GM21737 (cell line): ENCODE results near the gene LRRC8E.
"Not testable (repeated sequence)": the region's sequence is repeated elsewhere in the genome, so short reads cannot be mapped to it uniquely, and the experiment has no call there.

ENCODE experiments used
- ATAC-seq: cut with Tn5 transposase; IDR thresholded peaks from one replicate; pipeline ENCODE4 v1.9.1; 2021; ENCODE audit warnings: mild to moderate bottlenecking, moderate library complexity; ENCODE audit not compliant: unreplicated experiment

LRRC8E gene

DNA sequence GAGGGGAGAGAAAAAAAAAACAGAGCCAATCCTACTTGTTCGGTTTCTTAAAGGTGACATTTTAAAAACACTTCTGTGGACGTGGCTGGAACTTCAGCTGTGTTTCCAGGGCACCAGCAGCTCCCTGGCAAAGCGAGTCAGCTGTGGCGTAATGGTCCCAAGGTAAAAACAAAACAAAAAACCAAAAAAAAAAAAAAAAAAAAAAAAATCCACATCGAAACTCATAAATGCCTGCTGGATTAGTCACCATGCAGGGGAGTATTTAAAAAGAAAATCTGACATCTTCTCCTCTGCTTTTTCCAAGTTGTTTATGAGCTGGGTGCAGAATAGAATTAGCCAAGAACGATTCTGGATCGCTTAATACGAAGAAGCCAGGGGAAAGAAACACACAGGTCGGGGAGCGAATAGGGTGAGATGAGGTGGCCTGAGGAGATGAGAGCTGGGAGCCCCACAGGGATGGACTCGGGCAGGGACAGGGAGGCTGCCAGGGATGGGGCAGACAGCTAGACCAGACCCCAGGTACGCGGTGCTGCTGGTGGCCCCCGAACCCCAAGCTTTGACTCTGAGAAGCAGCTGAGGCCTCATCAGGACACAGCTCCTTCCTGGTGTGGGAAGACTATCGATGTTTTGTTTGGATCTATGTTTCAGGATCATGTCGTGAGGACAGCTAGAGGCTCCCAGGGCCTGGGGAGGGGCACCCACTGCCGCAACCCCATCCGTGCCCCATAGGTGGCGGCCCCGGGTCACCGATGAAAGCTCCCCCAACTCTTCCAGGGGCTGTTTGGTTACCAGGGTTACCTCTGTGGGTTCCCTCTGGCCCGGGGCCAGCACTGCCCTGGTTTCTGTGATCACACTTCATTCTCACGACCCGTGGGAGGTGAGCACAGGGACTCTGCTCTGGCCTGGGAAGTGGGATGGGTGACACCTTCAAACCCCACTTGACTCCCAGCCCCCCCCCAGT lies 40.7 kb downstream of the LRRC8E start:
- ATAC-seq, result no peak

- not testable (repeated sequence) for ATAC-seq
Observed at GRCh38 chr19:7930030-7930429, 41.7 kb downstream of the LRRC8E start.

GRCh38 chr19:7930765-7931164 lies 42.5 kb downstream of the LRRC8E start:
- no peak for ATAC-seq

DNA sequence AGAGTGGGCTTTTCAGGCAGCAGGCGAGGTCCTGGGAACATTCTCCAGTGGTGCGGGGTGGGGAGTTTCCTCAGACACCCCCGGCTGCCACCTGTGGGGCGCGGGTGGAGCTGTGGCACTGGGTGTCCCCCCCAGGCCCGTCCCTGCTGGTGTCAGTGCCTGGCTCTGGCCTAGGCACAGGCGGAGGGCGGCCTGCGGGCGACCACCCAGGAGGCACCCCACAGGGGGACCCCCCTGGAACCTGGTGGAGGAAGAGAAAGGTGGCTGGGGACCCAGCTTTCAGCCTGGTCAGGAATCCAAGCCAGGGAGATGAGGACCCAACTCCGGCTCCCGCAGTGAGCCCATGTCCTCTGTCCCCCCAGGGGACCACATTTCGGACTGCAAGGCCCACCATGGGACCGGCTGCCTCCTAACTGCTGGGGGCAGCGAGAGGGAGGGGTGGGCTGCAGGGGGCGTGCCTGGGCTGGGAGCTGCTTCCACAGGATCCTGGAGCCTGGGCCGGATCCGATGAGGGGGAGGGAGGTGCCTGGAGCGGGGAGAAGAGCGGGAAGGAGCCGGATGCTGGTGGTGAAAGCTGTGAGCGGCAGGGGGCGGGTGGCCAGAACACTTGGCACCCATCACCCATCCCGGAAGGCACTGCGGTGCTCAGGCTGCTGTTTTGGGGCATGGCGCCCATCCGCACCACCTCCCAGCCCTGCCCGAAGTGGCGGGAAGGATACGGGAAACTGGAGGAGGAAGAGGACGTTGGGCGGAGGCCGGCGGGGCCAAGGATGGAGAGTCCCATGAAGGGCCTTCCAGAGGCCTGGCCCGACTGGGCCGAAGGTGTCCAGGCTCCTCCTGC lies 43.1 kb downstream of the LRRC8E start:
- ATAC-seq, result no peak

- no peak for ATAC-seq
Observed at GRCh38 chr19:7932276-7932929, 44.1 kb downstream of the LRRC8E start.

DNA sequence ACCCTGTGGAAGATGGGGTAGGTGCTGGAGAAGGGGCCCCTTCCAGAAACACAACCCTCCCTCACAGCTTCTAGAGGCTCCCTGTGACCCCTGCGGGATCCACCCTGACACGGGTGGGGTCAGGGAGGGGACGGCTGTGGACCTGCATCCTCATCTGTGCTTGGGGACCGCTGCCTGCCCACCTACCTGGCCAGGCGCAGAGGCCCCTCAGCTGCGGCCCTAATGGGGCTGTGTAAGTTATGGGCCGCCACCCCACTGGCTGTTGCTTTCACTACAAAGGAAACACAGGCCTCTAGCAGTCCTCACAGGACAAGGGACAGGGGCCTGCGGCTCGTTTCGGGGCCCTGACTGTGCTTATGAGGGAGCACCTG lies 44.6 kb downstream of the LRRC8E start:
- no peak for ATAC-seq

DNA sequence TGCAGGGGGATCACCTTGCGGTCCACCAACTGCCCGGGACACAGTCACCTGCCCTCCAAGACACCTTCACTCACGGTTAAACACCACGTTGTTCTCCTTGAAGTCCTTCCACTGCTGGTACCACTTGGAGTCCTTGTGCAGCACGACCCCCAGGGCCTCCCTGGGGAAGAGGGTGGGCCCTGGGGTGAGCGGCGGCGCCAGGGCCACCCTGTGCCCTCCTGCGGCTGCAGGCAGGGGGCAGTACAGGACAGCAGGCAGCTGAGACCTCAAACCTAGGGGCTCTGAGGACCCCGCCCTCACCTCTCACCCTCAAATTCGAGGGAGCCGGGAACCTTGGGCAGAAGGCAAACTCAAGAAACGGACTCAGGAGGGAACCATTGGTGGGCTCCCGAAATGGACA lies 45.1 kb downstream of the LRRC8E start:
- no peak for ATAC-seq

DNA sequence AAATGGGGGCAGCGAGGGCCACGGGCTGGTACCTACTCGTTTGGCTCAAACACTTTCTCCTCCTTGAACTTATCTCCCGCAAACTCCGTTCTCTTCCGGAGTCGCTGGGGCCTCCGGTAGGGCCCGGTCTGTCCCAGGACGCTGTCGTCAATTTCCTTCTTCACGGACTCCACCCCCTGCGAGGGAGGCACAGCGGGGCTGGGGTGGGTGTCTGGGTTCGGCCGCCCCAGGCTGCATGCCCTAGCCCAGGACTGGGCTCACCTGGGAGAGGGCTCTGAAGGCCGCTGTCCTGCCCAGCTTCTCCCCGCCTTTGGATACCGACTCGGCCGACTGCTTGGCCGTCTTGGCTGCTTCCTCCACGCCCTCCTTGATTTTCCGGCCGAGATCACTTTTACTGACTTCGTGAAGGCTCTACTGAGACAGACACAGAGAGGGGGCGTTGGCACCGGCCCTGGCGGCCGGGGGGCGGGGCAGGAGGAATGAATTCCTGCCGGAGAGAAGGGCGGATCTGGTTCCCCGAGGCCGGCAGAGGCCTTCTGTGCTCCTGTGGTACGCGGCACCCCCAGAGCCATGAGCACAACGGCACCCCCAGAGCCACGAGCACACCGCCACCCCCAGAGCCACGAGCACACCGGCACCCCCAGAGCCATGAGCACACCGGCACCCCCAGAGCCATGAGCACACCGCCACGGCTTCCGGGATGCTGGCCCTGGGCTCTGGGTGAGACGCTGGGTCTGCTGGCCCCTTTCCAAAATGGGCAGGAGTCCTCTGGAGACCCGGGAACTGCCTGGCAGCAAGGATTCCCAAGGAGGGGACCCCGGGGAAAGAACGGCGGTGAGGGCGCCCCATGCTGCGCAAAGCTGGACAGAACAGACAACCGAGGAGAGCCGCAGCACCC lies 45.8 kb downstream of the LRRC8E start:
- ATAC-seq, result no peak

DNA sequence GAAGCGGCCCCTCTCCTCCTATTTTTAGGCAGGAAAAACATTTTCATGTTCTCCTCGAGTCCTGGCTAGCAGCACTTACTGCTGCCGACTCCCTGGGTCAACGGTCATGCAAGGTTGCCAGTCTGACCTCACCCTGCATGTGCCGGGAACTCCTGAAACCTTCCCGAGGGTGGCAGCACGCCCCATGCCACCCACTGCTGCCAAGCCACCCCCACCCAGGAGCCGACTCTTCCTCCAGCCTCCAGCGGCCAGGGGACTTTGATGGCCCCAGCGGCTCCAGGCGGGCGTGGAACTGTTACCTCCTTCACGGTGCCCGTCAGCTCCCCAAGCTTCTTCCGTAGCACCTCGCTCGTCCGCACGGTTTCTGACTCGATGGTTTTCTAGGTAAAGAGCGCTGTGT lies 46.5 kb downstream of the LRRC8E start:
- ATAC-seq, result no peak

DNA sequence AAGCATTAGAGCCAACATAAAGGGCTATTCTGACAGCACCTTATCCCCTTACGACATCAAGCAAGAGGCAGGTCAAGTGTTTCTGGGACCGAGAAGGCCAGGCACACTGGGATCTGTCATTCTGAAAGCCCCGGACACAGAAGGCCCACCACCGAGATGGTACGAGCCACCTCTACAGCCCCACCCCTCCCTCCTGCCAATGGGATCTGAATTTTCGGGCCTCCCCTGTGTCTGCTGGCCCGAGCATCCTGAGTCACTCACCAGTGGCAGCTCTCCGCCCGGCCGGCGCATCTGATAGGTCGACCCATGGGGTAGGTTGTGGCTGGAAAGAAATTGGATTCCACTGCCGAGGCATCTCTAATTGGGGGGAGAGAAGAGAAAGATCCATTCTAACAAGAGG lies 52.5 kb downstream of the LRRC8E start:
- no peak for ATAC-seq

DNA sequence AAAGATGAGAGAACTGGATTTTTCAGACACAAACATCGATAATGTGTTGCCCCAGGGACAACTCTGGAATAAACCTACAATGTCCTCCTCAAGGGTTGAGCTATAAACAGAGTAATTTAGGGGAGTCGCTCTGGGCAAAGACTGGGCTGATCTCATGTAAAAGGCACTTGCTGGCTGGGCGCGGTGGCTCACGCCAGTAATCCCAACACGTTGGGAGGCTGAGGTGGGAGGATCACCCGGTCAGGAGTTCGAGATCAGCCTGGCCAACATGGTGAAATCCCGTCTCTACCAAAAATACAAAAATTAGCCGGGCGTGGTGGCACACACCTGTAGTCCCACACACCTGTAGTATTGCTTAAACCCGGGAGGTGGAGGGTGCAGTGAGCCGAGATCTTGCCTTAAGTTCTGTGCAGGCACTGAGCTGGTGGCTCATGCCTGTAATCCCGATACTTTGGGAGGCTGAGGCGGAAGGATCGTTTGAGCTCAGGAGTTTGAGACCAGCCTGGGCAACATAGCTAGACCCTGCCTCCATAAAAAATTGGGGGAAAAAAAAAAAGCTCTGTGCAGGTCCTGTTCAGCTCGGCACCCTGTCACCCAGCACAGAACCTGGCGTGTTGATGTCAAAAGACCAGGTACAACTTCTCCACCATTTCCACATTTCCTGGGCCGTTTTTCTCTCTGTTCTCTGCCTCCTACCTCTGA lies 53.7 kb downstream of the LRRC8E start:
- no peak for ATAC-seq

DNA sequence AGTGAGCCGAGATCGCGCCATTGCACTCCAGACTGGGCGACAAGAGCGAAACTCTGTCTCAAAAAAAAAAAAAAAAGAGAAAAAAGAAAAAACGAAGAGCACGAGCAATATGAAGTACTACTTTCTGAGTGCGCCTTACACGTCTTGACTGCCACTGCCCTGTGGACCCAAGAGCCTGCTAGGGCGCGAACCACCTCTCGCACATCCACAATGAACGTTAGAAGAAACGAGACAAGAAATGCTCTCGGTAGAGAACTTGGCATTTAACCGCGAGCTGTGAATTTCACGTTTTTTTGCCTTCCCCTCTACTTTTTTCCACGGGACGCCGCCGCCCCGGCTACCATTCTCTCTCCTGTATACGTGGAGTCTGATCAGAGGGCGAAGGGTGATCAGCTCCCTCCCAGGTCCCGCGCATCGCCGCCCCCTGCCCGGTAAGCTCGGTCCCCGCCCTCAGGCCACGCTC lies 54.7 kb downstream of the LRRC8E start:
- no peak for ATAC-seq

DNA sequence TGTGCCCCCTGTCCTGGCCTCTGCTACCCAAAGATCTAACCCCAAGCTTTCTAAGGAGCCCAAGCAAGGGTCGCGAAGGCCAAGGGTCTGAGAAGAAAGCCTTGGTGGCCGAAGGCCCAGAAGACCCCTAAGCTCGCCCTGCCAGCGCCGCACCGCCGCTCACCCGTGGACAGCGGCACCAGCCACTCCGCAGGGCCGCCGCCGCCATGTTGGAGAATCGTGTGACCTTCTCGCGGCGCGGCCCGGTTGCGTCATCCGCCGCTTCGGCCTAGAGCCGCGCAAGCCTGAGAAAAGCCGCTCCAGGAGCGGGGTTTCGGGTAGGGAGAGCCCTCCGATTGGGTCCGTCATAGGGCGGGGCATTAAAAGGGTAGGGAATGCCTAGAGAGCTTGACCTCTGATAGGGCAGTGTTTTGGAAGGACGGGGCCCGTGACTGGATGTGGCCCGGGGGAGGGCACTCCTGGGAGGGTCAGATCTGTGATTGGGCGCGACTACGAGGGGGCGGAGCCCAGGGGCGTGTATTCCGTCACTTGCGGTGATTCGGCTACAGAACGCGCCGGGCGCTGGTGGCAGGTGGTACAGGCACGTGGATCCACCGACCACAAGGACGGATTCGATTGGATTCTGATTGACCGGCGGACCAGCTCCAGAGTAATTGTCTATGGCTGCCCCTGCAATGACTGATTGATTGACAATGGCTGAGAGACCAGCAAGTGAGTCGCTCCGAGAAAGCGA lies 55.3 kb downstream of the LRRC8E start, which contains the start of gene TIMM44:
TIMM44 (minus strand) TSS at position 223 of the 733 bp plus-strand sequence; CDS start at position 208, 15 bp downstream.
- peak; percentile 93 for ATAC-seq

GRCh38 chr19:7944177-7944761 lies 56.0 kb downstream of the LRRC8E start:
- peak; percentile 32 for ATAC-seq

- ATAC-seq, result no peak
Observed at GRCh38 chr19:7947939-7948338, 59.6 kb downstream of the LRRC8E start.
